ENCODE measurements around the gene KLHL41. TPM values are rescaled to one million over a fixed set of nuclear protein-coding genes. Genes with fewer than 3 reads are reported as not detected.

KLHL41 gene
- total RNA-seq, 1 experiment from 2014 or later = 0.07 TPM

DNA sequence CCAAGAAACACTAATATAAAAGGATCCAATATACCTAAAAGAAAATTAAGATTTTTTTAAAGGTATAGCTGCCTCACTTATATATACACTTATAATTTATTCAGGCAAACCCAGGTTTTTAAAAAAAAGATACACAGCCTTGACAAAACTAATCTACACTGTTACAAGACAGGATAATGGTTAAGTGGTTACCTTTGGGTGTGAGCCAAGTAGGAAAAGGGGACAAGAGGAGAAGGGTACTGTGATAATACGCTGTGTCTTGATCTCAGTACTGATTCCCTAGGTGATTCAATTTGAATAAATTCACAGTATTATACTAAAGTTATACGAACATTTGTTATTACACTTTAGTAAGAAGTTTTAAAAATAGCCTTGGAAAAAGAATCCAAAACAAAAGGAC lies 30.6 kb downstream of the KLHL41 start:
- H3K36me3 ChIP-seq (ENCODE audit: low read depth, low read length) = peaks cover 3% of the 10 kb centered on the region; the same call in 1 of the 2 replicates
- BruUV-seq (replicated peaks) = no TSS peak
- no peaks in the 10 kb centered on the region for H3K79me2 ChIP-seq (ENCODE audit: low read length)
- intact Hi-C loops (cut with micrococcal nuclease) = no loop called here
- no peak overlapping the region for H3K4me3 ChIP-seq (ENCODE audit: low read length)
- no peaks in the 10 kb centered on the region for H3K27me3 ChIP-seq (ENCODE audit: low read length)
- H3K4me1 ChIP-seq (ENCODE audit: insufficient read depth, low read length) = no peaks in the 10 kb centered on the region
- no peak for DNase-seq
- H3K9me2 ChIP-seq (replicated peaks; ENCODE audit: low read length) = no peaks in the 10 kb centered on the region
- no peak overlapping the region for H3K4me2 ChIP-seq (ENCODE audit: low read length)
- no peaks in the 10 kb centered on the region for H3F3A ChIP-seq (ENCODE audit: low read length, unreplicated experiment)
- no peak for ATAC-seq
- H3K9ac ChIP-seq (ENCODE audit: low read length) = no peak overlapping the region
- ChIA-PET POLR2A (ENCODE audit: unreplicated experiment) (no interaction called here), CTCF (no interaction called here)
- H3K9me3 ChIP-seq (ENCODE audit: low read length) = no peaks in the 10 kb centered on the region
- no peak overlapping the region for H2AFZ ChIP-seq (ENCODE audit: low read length)
- TF ChIP-seq, protein P1, sequence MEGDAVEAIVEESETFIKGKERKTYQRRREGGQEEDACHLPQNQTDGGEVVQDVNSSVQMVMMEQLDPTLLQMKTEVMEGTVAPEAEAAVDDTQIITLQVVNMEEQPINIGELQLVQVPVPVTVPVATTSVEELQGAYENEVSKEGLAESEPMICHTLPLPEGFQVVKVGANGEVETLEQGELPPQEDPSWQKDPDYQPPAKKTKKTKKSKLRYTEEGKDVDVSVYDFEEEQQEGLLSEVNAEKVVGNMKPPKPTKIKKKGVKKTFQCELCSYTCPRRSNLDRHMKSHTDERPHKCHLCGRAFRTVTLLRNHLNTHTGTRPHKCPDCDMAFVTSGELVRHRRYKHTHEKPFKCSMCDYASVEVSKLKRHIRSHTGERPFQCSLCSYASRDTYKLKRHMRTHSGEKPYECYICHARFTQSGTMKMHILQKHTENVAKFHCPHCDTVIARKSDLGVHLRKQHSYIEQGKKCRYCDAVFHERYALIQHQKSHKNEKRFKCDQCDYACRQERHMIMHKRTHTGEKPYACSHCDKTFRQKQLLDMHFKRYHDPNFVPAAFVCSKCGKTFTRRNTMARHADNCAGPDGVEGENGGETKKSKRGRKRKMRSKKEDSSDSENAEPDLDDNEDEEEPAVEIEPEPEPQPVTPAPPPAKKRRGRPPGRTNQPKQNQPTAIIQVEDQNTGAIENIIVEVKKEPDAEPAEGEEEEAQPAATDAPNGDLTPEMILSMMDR (conservative IDR thresholded peaks at IDR 0.05; ENCODE audit: low read depth, low read length) = no peak
- TF ChIP-seq EZH2phosphoT487 (IDR thresholded peaks at IDR 0.05; ENCODE audit: borderline replicate concordance, low read length) (no peak), EZH2 (IDR thresholded peaks at IDR 0.05; ENCODE audit: low read length, unreplicated experiment) (no peak)
- H3K27ac ChIP-seq (ENCODE audit: low read length) = no peak overlapping the region
- H4K20me1 ChIP-seq (ENCODE audit: low read length) = no peaks in the 10 kb centered on the region

DNA sequence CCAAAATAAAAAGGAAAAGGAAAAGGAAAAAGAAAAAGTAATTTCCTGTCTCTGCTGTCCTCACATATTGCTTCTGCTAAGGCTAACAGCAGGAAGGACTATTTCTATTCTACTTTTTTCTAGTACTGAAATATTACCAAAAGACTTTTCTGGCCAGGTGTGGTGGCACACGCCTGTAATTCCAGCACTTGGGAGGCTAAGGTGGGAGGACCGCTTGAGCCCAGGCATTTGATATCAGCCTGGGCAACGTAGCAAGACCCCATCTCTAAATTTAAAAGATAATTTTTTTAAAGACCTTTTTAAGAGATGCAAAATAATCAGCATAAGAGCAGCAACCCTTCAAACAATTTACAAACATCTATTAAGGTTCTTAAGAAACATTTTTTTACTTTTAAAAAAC lies 32.9 kb downstream of the KLHL41 start:
- Histone ChIP-seq H2AFZ (ENCODE audit: low read length) (no peak overlapping the region), H3K4me3 (ENCODE audit: low read length) (no peak overlapping the region), H3F3A (ENCODE audit: low read length, unreplicated experiment) (no peaks in the 10 kb centered on the region), H3K4me2 (ENCODE audit: low read length) (no peak overlapping the region), H3K27ac (ENCODE audit: low read length) (no peak overlapping the region), H3K4me1 (ENCODE audit: insufficient read depth, low read length) (no peaks in the 10 kb centered on the region), H4K20me1 (ENCODE audit: low read length) (no peaks in the 10 kb centered on the region), H3K9me3 (ENCODE audit: low read length) (no peaks in the 10 kb centered on the region), H3K9me2 (replicated peaks; ENCODE audit: low read length) (no peaks in the 10 kb centered on the region), H3K36me3 (ENCODE audit: low read depth, low read length) (peaks cover 3% of the 10 kb centered on the region; the same call in 1 of the 2 replicates), H3K9ac (ENCODE audit: low read length) (no peak overlapping the region), H3K79me2 (ENCODE audit: low read length) (no peaks in the 10 kb centered on the region), H3K27me3 (ENCODE audit: low read length) (no peaks in the 10 kb centered on the region)
- BruUV-seq (replicated peaks) = no TSS peak
- ChIA-PET CTCF (no interaction called here), POLR2A (ENCODE audit: unreplicated experiment) (no interaction called here)
- TF ChIP-seq, protein P1 (conservative IDR thresholded peaks at IDR 0.05; ENCODE audit: low read depth, low read length) = no peak
- TF ChIP-seq EZH2phosphoT487 (IDR thresholded peaks at IDR 0.05; ENCODE audit: borderline replicate concordance, low read length) = no peak
- no peak for ATAC-seq
- DNase-seq = no peak
- intact Hi-C loops (cut with micrococcal nuclease) = no loop called here

DNA sequence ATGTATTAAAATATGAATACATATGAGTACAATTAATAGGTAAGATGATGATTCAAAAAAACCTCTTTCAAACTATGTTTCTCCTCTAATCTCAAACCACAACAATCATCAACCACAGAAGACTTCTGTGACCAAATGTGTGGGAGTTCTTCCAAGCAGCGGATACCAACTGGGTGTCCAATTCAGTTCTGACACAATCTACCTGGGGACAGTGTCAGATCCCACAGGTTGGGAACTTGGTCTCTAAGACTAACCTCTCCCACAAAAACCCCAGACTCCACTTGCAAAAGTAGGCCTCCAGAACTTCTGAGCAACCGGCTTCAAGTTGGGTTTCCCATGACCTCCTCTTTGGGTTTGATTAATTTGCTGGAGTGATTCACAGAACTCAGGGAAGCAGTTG lies 37.3 kb downstream of the KLHL41 start:
- no TSS peak for BruUV-seq (replicated peaks)
- intact Hi-C loops (cut with micrococcal nuclease) = no loop called here
- ChIA-PET POLR2A (ENCODE audit: unreplicated experiment) (no interaction called here), CTCF (no interaction called here)
- TF ChIP-seq EZH2phosphoT487 (IDR thresholded peaks at IDR 0.05; ENCODE audit: borderline replicate concordance, low read length) (no peak), EZH2 (IDR thresholded peaks at IDR 0.05; ENCODE audit: low read length, unreplicated experiment) (no peak)
- TF ChIP-seq, protein P1 (conservative IDR thresholded peaks at IDR 0.05; ENCODE audit: low read depth, low read length) = no peak
- DNase-seq = no peak
- Histone ChIP-seq H3K4me1 (ENCODE audit: insufficient read depth, low read length) (no peaks in the 10 kb centered on the region), H3K9me3 (ENCODE audit: low read length) (no peaks in the 10 kb centered on the region), H3K9ac (ENCODE audit: low read length) (no peak overlapping the region), H2AFZ (ENCODE audit: low read length) (no peak overlapping the region), H4K20me1 (ENCODE audit: low read length) (no peaks in the 10 kb centered on the region), H3K36me3 (ENCODE audit: low read depth, low read length) (peaks cover 2% of the 10 kb centered on the region; the same call in 1 of the 2 replicates), H3K4me3 (ENCODE audit: low read length) (no peak overlapping the region), H3K4me2 (ENCODE audit: low read length) (no peak overlapping the region), H3K79me2 (ENCODE audit: low read length) (no peaks in the 10 kb centered on the region), H3F3A (ENCODE audit: low read length, unreplicated experiment) (no peaks in the 10 kb centered on the region), H3K9me2 (replicated peaks; ENCODE audit: low read length) (no peaks in the 10 kb centered on the region), H3K27ac (ENCODE audit: low read length) (no peak overlapping the region), H3K27me3 (ENCODE audit: low read length) (no peaks in the 10 kb centered on the region)
- no peak for ATAC-seq
